AG09319 (cell line): ENCODE measurements around the gene CTAGE9.

Experiments used
- DNase-seq: peaks from one replicate; pipeline ENCODE4 v3.0.0-alpha.2; 2010; ENCODE audit warnings: low read depth; ENCODE audit errors: extremely low read depth
- TF ChIP-seq, protein P1 (sequence below): IDR thresholded peaks from 2 replicates; pipeline ENCODE4 v1.5.1; 2011; ENCODE audit warnings: low read depth, mild to moderate bottlenecking, inconsistent platforms, low read length, moderate library complexity

Gene CTAGE9

DNA sequence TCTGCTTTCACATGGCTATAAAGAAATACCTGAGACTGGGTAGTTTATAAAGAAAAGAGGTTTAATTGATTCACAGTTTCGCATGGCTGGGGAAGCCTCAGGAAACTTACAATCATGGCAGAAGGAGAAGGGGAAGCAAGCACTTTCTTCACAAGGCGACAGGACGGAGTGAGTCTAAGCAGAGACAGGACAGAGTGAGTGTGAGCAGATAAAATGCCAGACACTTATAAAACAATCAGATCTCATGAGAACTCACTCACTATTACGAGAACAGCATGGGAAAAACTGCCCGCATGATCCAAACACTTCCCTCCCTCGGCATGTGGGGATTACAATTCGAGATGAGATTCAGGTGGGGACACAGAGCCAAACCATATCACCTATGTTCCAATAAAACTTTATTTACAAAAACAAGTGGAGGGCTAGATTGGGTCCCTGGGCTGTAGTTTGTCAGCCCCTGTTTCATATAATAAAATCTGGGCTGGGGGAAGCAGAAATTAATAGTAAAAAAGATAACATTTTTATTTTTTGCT lies 37.1 kb upstream of the CTAGE9 start:
- TF ChIP-seq, protein P1, sequence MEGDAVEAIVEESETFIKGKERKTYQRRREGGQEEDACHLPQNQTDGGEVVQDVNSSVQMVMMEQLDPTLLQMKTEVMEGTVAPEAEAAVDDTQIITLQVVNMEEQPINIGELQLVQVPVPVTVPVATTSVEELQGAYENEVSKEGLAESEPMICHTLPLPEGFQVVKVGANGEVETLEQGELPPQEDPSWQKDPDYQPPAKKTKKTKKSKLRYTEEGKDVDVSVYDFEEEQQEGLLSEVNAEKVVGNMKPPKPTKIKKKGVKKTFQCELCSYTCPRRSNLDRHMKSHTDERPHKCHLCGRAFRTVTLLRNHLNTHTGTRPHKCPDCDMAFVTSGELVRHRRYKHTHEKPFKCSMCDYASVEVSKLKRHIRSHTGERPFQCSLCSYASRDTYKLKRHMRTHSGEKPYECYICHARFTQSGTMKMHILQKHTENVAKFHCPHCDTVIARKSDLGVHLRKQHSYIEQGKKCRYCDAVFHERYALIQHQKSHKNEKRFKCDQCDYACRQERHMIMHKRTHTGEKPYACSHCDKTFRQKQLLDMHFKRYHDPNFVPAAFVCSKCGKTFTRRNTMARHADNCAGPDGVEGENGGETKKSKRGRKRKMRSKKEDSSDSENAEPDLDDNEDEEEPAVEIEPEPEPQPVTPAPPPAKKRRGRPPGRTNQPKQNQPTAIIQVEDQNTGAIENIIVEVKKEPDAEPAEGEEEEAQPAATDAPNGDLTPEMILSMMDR, result no peak
- DNase-seq, result no peak

DNA sequence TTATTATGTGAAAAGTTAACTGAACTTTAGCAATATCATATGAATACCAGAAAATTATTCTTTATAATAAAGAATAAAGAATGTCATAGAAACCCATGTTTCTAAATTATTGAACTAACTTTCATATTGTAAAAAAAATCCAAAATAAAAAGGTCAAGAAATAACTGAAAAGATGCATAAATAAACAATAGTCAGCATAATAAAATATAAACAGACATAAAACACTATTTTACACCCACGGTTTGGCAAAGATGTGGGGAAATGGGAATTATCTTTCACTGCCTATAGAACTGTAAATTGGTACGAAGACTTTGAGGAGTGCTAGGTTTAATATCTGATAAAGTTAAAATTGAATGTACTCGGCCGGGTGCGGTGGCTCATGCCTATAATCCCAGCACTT lies 34.7 kb upstream of the CTAGE9 start:
- DNase-seq, result no peak
- TF ChIP-seq, protein P1, result no peak

DNA sequence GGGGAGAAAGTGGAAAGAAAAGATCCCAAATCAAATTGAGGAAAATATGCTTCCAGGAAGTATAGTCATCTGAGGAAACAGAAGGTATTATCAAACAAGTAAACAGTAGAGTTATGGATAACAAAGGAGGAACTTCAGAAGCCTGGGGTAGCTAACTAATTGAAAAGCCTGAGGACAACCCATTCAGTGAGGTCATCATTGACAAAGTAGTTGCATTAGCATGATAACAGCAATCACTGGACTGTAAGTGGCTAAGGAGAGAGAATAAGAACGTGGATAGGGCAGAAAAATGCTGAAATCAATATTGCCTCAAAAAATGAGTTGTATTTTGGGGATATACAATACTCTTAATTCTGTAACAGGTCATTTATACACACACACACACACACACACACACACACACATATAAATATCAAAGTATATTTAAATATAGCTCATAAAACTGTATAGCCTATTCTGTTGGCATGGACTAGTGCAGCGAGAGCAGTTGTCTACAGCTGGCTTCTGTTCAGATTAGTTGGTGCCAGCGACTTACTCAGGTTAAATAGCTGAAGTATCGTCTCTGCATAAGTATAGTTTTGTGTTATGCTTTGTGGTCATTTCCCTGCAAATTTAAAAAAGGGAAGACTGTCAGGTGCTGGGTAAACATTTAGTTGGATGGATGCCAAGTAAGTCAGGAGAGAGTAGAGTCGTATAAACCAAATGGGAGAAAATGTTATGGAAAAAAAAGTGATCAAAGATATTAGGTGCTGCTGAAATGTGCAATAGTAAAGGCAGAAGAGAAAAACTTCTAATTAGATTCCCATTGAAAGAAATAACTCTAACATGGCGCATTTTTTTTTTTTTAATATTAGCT lies 33.8 kb upstream of the CTAGE9 start:
- no peak for DNase-seq
- TF ChIP-seq, protein P1, result no peak

DNA sequence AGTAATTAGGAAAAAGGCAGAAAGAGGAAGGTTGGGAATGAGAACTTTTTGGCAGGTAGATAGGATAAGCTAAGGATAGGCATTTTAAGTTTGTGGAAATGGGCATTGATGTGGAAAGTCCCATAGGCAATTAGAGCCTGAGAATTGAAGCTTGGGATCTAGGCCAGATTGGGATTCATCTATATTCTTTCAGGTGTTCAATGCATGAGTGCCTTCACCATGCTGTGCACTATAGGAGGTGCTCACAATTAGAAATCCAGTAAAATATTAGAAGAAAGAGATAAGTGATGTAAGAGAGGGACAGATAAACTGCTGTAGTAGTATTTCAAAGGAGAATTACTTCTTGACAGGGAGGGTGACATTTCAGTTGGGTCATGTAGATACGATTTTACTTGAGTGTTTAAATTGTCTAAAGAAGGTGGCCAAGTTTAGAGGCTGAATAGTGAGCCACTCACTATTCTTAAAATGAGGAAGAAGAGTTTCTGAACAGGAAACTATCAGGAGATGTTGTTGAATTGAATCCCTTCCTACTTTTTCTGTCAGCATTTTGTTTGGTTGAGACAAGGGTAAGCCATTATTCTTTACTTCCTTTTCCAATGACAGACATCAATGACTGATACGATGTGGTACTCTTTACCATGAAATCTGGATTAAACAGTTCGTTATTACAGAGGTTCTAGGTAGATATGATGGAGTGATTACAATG lies 31.0 kb upstream of the CTAGE9 start:
- TF ChIP-seq, protein P1, result no peak

DNA sequence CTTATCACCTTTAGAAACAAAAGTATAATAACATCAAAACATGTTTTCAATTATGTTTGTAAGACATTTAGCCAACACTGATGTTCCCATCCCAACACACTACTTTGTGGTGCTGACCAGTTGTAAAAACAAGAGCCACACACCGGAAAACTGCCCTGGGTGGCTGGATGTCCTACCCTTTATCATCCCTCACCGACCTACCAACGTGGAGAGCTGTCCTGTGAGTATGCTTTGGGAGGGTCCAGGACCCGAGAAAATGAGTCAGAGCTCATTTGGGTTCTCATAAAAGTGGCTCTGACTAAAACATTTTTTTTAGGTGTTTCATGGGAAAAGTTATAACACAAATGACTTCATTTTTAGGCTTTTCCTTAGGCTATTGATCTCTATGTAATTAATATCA lies 29.3 kb upstream of the CTAGE9 start:
- no peak for DNase-seq
- TF ChIP-seq, protein P1, result no peak

More for the DNA sequence above, 31.0 kb upstream of the CTAGE9 start:
- DNase-seq, result no peak

DNA sequence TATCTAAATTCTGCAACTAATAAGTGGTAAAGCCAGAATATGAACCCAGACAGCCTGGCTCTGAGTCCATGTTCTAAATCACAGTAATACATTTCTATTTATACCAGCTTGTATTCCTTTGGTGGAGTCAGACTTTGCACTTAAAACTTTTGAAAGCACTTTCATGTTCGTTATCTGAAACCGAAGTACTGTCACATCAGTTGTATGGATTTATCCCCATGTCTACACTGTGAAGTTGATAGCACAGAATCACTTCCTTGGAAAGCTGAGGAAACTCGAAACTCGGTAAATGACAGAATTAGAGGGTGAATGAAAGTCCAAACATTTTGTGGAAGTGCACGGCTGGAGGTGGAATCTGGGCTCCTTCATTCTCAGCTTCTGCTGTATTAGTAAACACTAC lies 28.3 kb upstream of the CTAGE9 start:
- DNase-seq, result no peak

More for the DNA sequence above, 28.3 kb upstream of the CTAGE9 start:
- TF ChIP-seq, protein P1, result no peak
